ENCODE data around the gene KNDC1. TPM values are rescaled to one million over a fixed set of nuclear protein-coding genes. Genes with fewer than 3 reads are reported as not detected.

The KNDC1 gene
- total and polyA plus RNA-seq, 2 of the 4 experiments (the other 2 are of a cell fraction) = 0.18 to 1.1 TPM

GRCh38 chr10:133150226-133150625 is 9.8 kb upstream of the KNDC1 start:
- ATAC-seq (ENCODE audit: low read depth) = no peak
- H3K4me3 ChIP-seq (ENCODE audit: insufficient read depth, low read depth, low read length) = no peak overlapping the region
- no peak overlapping the region for H3K27ac ChIP-seq (ENCODE audit: insufficient read depth, low read length)
- H3K4me2 ChIP-seq (ENCODE audit: low read depth, low read length) = no peak overlapping the region
- H2AK9ac ChIP-seq (replicated peaks; ENCODE audit: low read depth, low read length, poor library complexity) = no peak overlapping the region
- in situ Hi-C loops (cut with MboI; ENCODE audit: low sequenced_read_pairs) (no loop called here), intact Hi-C loops (cut with micrococcal nuclease) (no loop called here), dilution Hi-C loops (cut with HindIII; ENCODE audit: low sequenced_read_pairs, unreplicated experiment) (no loop called here)
- no peak for DNase-seq
- no peak overlapping the region for H2BK20ac ChIP-seq (ENCODE audit: low read depth, low read length)
- H3K79me1 ChIP-seq (ENCODE audit: low read depth in 1 of 2, low read length in 2 of 2) = no peaks in the 10 kb centered on the region
- no peak overlapping the region for H4K91ac ChIP-seq (ENCODE audit: insufficient read depth, low read depth, low read length)
- no peak overlapping the region for H3K14ac ChIP-seq (replicated peaks; ENCODE audit: low read depth, low read length)
- peaks cover 2% of the 10 kb centered on the region for H3K9me3 ChIP-seq (ENCODE audit: control insufficient read depth, insufficient read depth, low read length)
- H3K4ac ChIP-seq (ENCODE audit: low read depth, low read length) = no peak overlapping the region
- no TSS peak for BruUV-seq (replicated peaks)
- no peak overlapping the region for H2BK15ac ChIP-seq (ENCODE audit: low read depth, low read length)
- H4K8ac ChIP-seq (ENCODE audit: low read depth in 2 of 2, low read length in 2 of 2) = no peak overlapping the region
- no peak overlapping the region for H2AFZ ChIP-seq (replicated peaks; ENCODE audit: low read length, poor library complexity)
- no peak overlapping the region for H3K18ac ChIP-seq (ENCODE audit: low read depth, low read length)
- CTCF ChIA-PET = no interaction called here
- TF ChIP-seq RAD21 (IDR thresholded peaks at IDR 0.05; ENCODE audit: low read length) (no peak), RFX5 (IDR thresholded peaks at IDR 0.05; ENCODE audit: low read depth, low read length) (no peak), NFE2L2 (IDR thresholded peaks at IDR 0.05; ENCODE audit: low read depth, low read length) (no peak), POLR2A (IDR thresholded peaks at IDR 0.05; ENCODE audit: low read depth, low read length) (no peak), MAFK (IDR thresholded peaks at IDR 0.05; ENCODE audit: low read depth, low read length) (no peak), FOS (IDR thresholded peaks at IDR 0.05; ENCODE audit: low read depth, low read length) (no peak), CEBPB (IDR thresholded peaks at IDR 0.05; ENCODE audit: low read depth, low read length) (no peak), MXI1 (IDR thresholded peaks at IDR 0.05; ENCODE audit: borderline replicate concordance, low read depth, low read length) (no peak), BHLHE40 (IDR thresholded peaks at IDR 0.05; ENCODE audit: low read depth, low read length) (no peak), CHD1 (IDR thresholded peaks at IDR 0.05; ENCODE audit: low read depth, low read length) (no peak), RCOR1 (IDR thresholded peaks at IDR 0.05; ENCODE audit: insufficient replicate concordance, low read length) (no peak), MAZ (IDR thresholded peaks at IDR 0.05; ENCODE audit: borderline replicate concordance, low read depth, low read length) (no peak), ELK1 (IDR thresholded peaks at IDR 0.05; ENCODE audit: borderline replicate concordance, low read depth, low read length) (no peak), SMC3 (IDR thresholded peaks at IDR 0.05; ENCODE audit: low read depth, low read length) (no peak)
- TF ChIP-seq, protein P1, sequence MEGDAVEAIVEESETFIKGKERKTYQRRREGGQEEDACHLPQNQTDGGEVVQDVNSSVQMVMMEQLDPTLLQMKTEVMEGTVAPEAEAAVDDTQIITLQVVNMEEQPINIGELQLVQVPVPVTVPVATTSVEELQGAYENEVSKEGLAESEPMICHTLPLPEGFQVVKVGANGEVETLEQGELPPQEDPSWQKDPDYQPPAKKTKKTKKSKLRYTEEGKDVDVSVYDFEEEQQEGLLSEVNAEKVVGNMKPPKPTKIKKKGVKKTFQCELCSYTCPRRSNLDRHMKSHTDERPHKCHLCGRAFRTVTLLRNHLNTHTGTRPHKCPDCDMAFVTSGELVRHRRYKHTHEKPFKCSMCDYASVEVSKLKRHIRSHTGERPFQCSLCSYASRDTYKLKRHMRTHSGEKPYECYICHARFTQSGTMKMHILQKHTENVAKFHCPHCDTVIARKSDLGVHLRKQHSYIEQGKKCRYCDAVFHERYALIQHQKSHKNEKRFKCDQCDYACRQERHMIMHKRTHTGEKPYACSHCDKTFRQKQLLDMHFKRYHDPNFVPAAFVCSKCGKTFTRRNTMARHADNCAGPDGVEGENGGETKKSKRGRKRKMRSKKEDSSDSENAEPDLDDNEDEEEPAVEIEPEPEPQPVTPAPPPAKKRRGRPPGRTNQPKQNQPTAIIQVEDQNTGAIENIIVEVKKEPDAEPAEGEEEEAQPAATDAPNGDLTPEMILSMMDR (conservative IDR thresholded peaks at IDR 0.05; ENCODE audit: low read depth, low read length) = no peak
- TF ChIP-seq, protein P2, sequence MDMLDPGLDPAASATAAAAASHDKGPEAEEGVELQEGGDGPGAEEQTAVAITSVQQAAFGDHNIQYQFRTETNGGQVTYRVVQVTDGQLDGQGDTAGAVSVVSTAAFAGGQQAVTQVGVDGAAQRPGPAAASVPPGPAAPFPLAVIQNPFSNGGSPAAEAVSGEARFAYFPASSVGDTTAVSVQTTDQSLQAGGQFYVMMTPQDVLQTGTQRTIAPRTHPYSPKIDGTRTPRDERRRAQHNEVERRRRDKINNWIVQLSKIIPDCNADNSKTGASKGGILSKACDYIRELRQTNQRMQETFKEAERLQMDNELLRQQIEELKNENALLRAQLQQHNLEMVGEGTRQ (IDR thresholded peaks at IDR 0.05; ENCODE audit: low read depth, low read length) = no peak
- H3K56ac ChIP-seq (ENCODE audit: extremely low read depth, insufficient read depth, low read length) = no peak overlapping the region
- WGBS, 2 experiments (ENCODE audit: extremely low coverage in 2 of 2, insufficient read length in 1 of 2) = no CpG with 5 or more reads among the region's 8 CpGs
- no peaks in the 10 kb centered on the region for H4K20me1 ChIP-seq (ENCODE audit: insufficient read depth, low read length)
- POLR2A ChIA-PET (ENCODE audit: unreplicated experiment) = no interaction called here
- H4K5ac ChIP-seq (ENCODE audit: low read depth, low read length) = no peak overlapping the region
- H3K27me3 ChIP-seq (ENCODE audit: control insufficient read depth, insufficient read depth, low read length) = peaks cover 9% of the 10 kb centered on the region
- H3K23ac ChIP-seq (ENCODE audit: low read depth, low read length) = no peak overlapping the region
- no peak overlapping the region for H2AK5ac ChIP-seq (ENCODE audit: low read depth, low read length)
- no peak overlapping the region for H3K9ac ChIP-seq (ENCODE audit: low read depth, low read length)
- H2BK5ac ChIP-seq (ENCODE audit: low read depth, low read length, poor library complexity, severe bottlenecking) = no peak overlapping the region
- H3K36me3 ChIP-seq (ENCODE audit: control insufficient read depth, insufficient read depth, low read length) = no peaks in the 10 kb centered on the region
- peaks cover 2% of the 10 kb centered on the region for H3K4me1 ChIP-seq (ENCODE audit: control insufficient read depth, insufficient read depth, low read length)
- H2BK120ac ChIP-seq (ENCODE audit: low read depth, low read length) = no peak overlapping the region
- H3K9me1 ChIP-seq (ENCODE audit: insufficient read depth, low read length) = no peaks in the 10 kb centered on the region
